Panc1 (cell line): ENCODE measurements around the gene ZBP1. TPM values are rescaled to one million over a fixed set of nuclear protein-coding genes. Genes with fewer than 3 reads are reported as not detected.

ENCODE experiments used
- ATAC-seq: fragments of 200-7000 bp; cut with Tn5 transposase; 2 replicates; pipeline ENCODE4 v1.9.1; 2020; ENCODE audit warnings: mild to moderate bottlenecking, moderate library complexity
- BruUV-seq: library from RNA; stranded (reverse); fragments of 400-500 nt; replicated peaks from 2 replicates; lab custom pipeline; 2021; lab: Mats Ljungman, UMichigan
- CTCF ChIA-PET: fragments of 300-600 bp; sonication (Branson Sonifier 250); formaldehyde crosslinking; loops from one replicate; lab custom pipeline; 2022; ENCODE audit warnings: antibody characterized with exemption; lab: Charles Lee
- POLR2A ChIA-PET: fragments of 300-600 bp; sonication (Branson Sonifier 250); formaldehyde crosslinking; loops from one replicate; lab custom pipeline; 2022; ENCODE audit warnings: antibody characterized with exemption; lab: Charles Lee
- DNase-seq: peaks from one replicate; pipeline ENCODE4 v3.0.0-alpha.2; 2010; ENCODE audit warnings: low read depth, low spot score
- H3K27ac ChIP-seq: 2 replicates; pipeline ENCODE4 v1.5.1; 2011; ENCODE audit warnings: mild to moderate bottlenecking, low read length, inconsistent platforms
- H3K27me3 ChIP-seq: fragments of 200-500 bp; sonication (Bioruptor generic); 2 replicates; pipeline ENCODE4 v1.6.0; 2014; ENCODE audit warnings: low read length, inconsistent platforms; ENCODE audit not compliant: control insufficient read depth, insufficient read depth
- H3K36me3 ChIP-seq: fragments of 200-500 bp; sonication (Bioruptor generic); 2 replicates; pipeline ENCODE4 v1.5.1; 2014; ENCODE audit warnings: inconsistent platforms, mild to moderate bottlenecking, low read length, moderate library complexity; ENCODE audit not compliant: control insufficient read depth, insufficient read depth
- H3K4me1 ChIP-seq: 2 replicates; pipeline ENCODE4 v1.5.1; 2011; ENCODE audit warnings: inconsistent platforms, mild to moderate bottlenecking, low read length, moderate library complexity; ENCODE audit not compliant: control insufficient read depth, insufficient read depth
- H3K4me3 ChIP-seq, 2 experiments: 2 replicates each; pipeline ENCODE4 v1.5.1; 2011 to 2012; ENCODE audit warnings: low read depth in 2 of 2, low read length in 2 of 2, mild to moderate bottlenecking in 2 of 2, inconsistent platforms in 1 of 2, moderate library complexity in 1 of 2
- H3K9me3 ChIP-seq: fragments of 200-500 bp; sonication (Bioruptor generic); 2 replicates; pipeline ENCODE4 v1.5.1; 2014; ENCODE audit warnings: low read depth, mild to moderate bottlenecking, inconsistent platforms, low read length, moderate library complexity; ENCODE audit not compliant: control insufficient read depth, insufficient read depth
- CTCF ChIP-seq: fragments of 450-650 bp; IDR thresholded peaks from 2 replicates; pipeline ENCODE4 v1.5.1; 2017; ENCODE audit warnings: mild to moderate bottlenecking
- POLR2AphosphoS5 ChIP-seq: IDR thresholded peaks from 2 replicates; pipeline ENCODE4 v1.6.1; 2012; ENCODE audit warnings: mild to moderate bottlenecking, low read depth, low read length, moderate library complexity
- REST ChIP-seq, 2 experiments: IDR thresholded peaks; 2 replicates each; pipeline ENCODE4 v1.6.1; 2011 to 2012; ENCODE audit warnings: low read depth in 2 of 2, control low read depth in 1 of 2, low read length in 1 of 2, mild to moderate bottlenecking in 1 of 2, moderate library complexity in 1 of 2; ENCODE audit not compliant: insufficient read depth in 1 of 2
- SIN3A ChIP-seq: IDR thresholded peaks from 2 replicates; pipeline ENCODE4 v1.6.1; 2012; ENCODE audit warnings: low read depth, mild to moderate bottlenecking, low read length, moderate library complexity, borderline replicate concordance; ENCODE audit not compliant: insufficient read depth
- TCF7L2 ChIP-seq: IDR thresholded peaks from 2 replicates; pipeline ENCODE4 v1.6.1; 2011; ENCODE audit warnings: mild to moderate bottlenecking, low read depth, low read length, inconsistent platforms
- in situ Hi-C: cut with HindIII; loops from 2 replicates; pipeline ENCODE4 v1.10.0; 2016; ENCODE audit warnings: low sequenced_read_pairs, low pct_unique_long_range_greater_than_20kb
- intact Hi-C: fragments of 100-400 bp; cut with micrococcal nuclease; formaldehyde crosslinking; loops from one replicate; pipeline ENCODE4 v1.10.0; 2022; ENCODE audit not compliant: unreplicated experiment
- total RNA-seq: library from RNA; stranded (reverse); gene quantifications from one replicate; pipeline ENCODE4 v1.2.1, GENCODE V29; 2021; ENCODE audit not compliant: unreplicated experiment

The ZBP1 gene
- total RNA-seq, 1 experiment from 2014 or later: not detected

GRCh38 chr20:57653546-57653900 is 33.3 kb upstream of the ZBP1 start:
- H3K27ac ChIP-seq: no peak overlapping the region
- intact Hi-C loops: no loop called here
- DNase-seq: no peak
- CTCF ChIA-PET: interaction anchor here (1.0 kb wide), 1 partner anchor 31 kb away, joined by 5 read pairs; no protein-coding TSS in a partner anchor
- peaks cover 7% of the 10 kb centered on the region for H3K36me3 ChIP-seq
- H3K4me3 ChIP-seq: no peak overlapping the region
- peaks cover 11% of the 10 kb centered on the region for H3K4me1 ChIP-seq
- in situ Hi-C loops: no loop called here
- H3K9me3 ChIP-seq: no peaks in the 10 kb centered on the region
- TF ChIP-seq CTCF: no peak
- TF ChIP-seq POLR2AphosphoS5: no peak
- no peak for TF ChIP-seq REST (IDR thresholded peaks at IDR 0.05; ENCODE audit: insufficient read depth in 1 of 2, low read depth in 2 of 2, low read length in 1 of 2)
- no peak for TF ChIP-seq TCF7L2
- TF ChIP-seq SIN3A: no peak
- no peak for ATAC-seq
- no peaks in the 10 kb centered on the region for H3K27me3 ChIP-seq
- no TSS peak for BruUV-seq
- POLR2A ChIA-PET: no interaction called here

GRCh38 chr20:57652606-57653545 is 32.6 kb upstream of the ZBP1 start:
- DNase-seq (no peak), ATAC-seq (no peak)
- Histone ChIP-seq H3K27ac (no peak overlapping the region), H3K4me1 (peaks cover 11% of the 10 kb centered on the region), H3K9me3 (no peaks in the 10 kb centered on the region), H3K4me3 (no peak overlapping the region), H3K27me3 (no peaks in the 10 kb centered on the region), H3K36me3 (peaks cover 7% of the 10 kb centered on the region)
- TF ChIP-seq SIN3A: no peak
- no peak for TF ChIP-seq POLR2AphosphoS5
- no peak; the same call in 1 of the 2 replicates for TF ChIP-seq CTCF
- TF ChIP-seq TCF7L2: no peak
- TF ChIP-seq REST (IDR thresholded peaks at IDR 0.05; ENCODE audit: insufficient read depth in 1 of 2, low read depth in 2 of 2, low read length in 1 of 2): no peak
- intact Hi-C loops (no loop called here), in situ Hi-C loops (no loop called here)
- POLR2A ChIA-PET: no interaction called here
- CTCF ChIA-PET: no interaction called here
- no TSS peak for BruUV-seq
